Activated CD8-positive, alpha-beta memory T cell treated with anti-CD3 and anti-CD28 coated beads for 36 hours (primary cell): ENCODE measurements around the gene GSX2. TPM values are rescaled to one million over a fixed set of nuclear protein-coding genes. Genes with fewer than 3 reads are reported as not detected.

Source experiments
- CTCF ChIA-PET: fragments of 350-600 bp; sonication (Branson Sonifier 250); formaldehyde crosslinking; loops from one replicate; lab custom pipeline; 2021; ENCODE audit warnings: antibody characterized with exemption; lab: Charles Lee
- POLR2A ChIA-PET: fragments of 350-600 bp; sonication (Branson Sonifier 250); formaldehyde crosslinking; loops from one replicate; lab custom pipeline; 2021; ENCODE audit warnings: antibody characterized with exemption; lab: Charles Lee
- total RNA-seq, 2 experiments: library from RNA; stranded (reverse); gene quantifications; one replicate each; pipeline ENCODE4 v1.2.3, GENCODE V29; 2021

The GSX2 gene
- total RNA-seq, 2 experiments from 2014 or later = not detected

- POLR2A ChIA-PET = no interaction called here
Measured at GRCh38 chr4:54140287-54140686, 40.3 kb downstream of the GSX2 start.

GRCh38 chr4:54144199-54144598 lies 44.2 kb downstream of the GSX2 start:
- ChIA-PET POLR2A (no interaction called here), CTCF (interaction anchor here (0.6 kb wide), 1 partner anchor 75 kb away, joined by 4 read pairs; no protein-coding TSS in a partner anchor)

More at GRCh38 chr4:54140287-54140686, 40.3 kb downstream of the GSX2 start:
- CTCF ChIA-PET = no interaction called here

- CTCF ChIA-PET = interaction anchor here (0.6 kb wide), 1 partner anchor 74 kb away, joined by 4 read pairs; no protein-coding TSS in a partner anchor
- POLR2A ChIA-PET = no interaction called here
Measured at GRCh38 chr4:54144661-54145171, 44.8 kb downstream of the GSX2 start.

- POLR2A ChIA-PET = interaction anchor here (0.6 kb wide), 1 partner anchor 330 kb away, joined by 3 read pairs; no protein-coding TSS in a partner anchor
- CTCF ChIA-PET = no interaction called here
Measured at GRCh38 chr4:54146139-54146538, 46.2 kb downstream of the GSX2 start.

- POLR2A ChIA-PET = no interaction called here
- CTCF ChIA-PET = no interaction called here
Measured at GRCh38 chr4:54149323-54149722, 49.4 kb downstream of the GSX2 start.

Other genes with a start within 250 kb of the GSX2 start
- gene CHIC2, start 35.6 kb upstream of the GSX2 start, total RNA-seq = 10 to 100 TPM; 26.1 to 28.4 TPM
- not detected for gene PDGFRA, start 129.1 kb downstream of the GSX2 start, total RNA-seq